Coronary artery (tissue), 2 donors: ENCODE results near the gene BICC1.
A peak's percentile ranks its signal among the peaks of the same experiment; 100 is the strongest.

Experiments
- DNase-seq: peaks from one replicate; pipeline ENCODE4 v3.0.0-alpha.2; 2017; ENCODE audit warnings: low spot score
- H3K27ac ChIP-seq, 2 donors: fragments of 200-600 bp; sonication (generic); one replicate each; pipeline ENCODE4 v1.5.1; 2016 to 2019
- H3K4me3 ChIP-seq: fragments of 200-600 bp; sonication (generic); 2 replicates; pipeline ENCODE4 v1.5.1; 2016; ENCODE audit warnings: mild to moderate bottlenecking, moderate library complexity
- CTCF ChIP-seq: fragments of 200-600 bp; sonication (generic); IDR thresholded peaks from one replicate; pipeline ENCODE4 v1.5.1; 2019; ENCODE audit warnings: antibody characterized with exemption

The BICC1 gene

GRCh38 chr10:58565271-58565670 is 52.6 kb downstream of the BICC1 start:
- Histone ChIP-seq H3K4me3 (no peak overlapping the region), H3K27ac (no peak overlapping the region)
- DNase-seq, result no peak
- no peak for TF ChIP-seq CTCF

GRCh38 chr10:58567652-58568051 is 55.0 kb downstream of the BICC1 start:
- H3K27ac ChIP-seq, result peak overlapping the region in 1 of 2 donors; percentile 63
- H3K4me3 ChIP-seq, result no peak overlapping the region
- no peak for TF ChIP-seq CTCF
- DNase-seq, result no peak

- DNase-seq, result no peak
Observed at GRCh38 chr10:58568428-58568935, 55.8 kb downstream of the BICC1 start.

GRCh38 chr10:58570307-58570723 is 57.6 kb downstream of the BICC1 start:
- H3K4me3 ChIP-seq, result no peak overlapping the region
- H3K27ac ChIP-seq, result peak overlapping the region in 1 of 2 donors; percentile 45
- no peak for TF ChIP-seq CTCF
- no peak for DNase-seq

More at GRCh38 chr10:58568428-58568935, 55.8 kb downstream of the BICC1 start:
- Histone ChIP-seq H3K4me3 (no peak overlapping the region), H3K27ac (peak overlapping the region in 1 of 2 donors; percentile 63)
- TF ChIP-seq CTCF, result no peak

- TF ChIP-seq CTCF, result no peak
- H3K4me3 ChIP-seq, result no peak overlapping the region
- no peak for DNase-seq
- peak overlapping the region in 1 of 2 donors; percentile 64 for H3K27ac ChIP-seq
Observed at GRCh38 chr10:58570979-58571378, 58.3 kb downstream of the BICC1 start.

GRCh38 chr10:58573144-58573543 is 60.5 kb downstream of the BICC1 start:
- H3K27ac ChIP-seq, result peak overlapping the region in 1 of 2 donors; percentile 1
- no peak overlapping the region for H3K4me3 ChIP-seq
- DNase-seq, result no peak
- TF ChIP-seq CTCF, result no peak

GRCh38 chr10:58574058-58574457 is 61.4 kb downstream of the BICC1 start:
- Histone ChIP-seq H3K4me3 (no peak overlapping the region), H3K27ac (peak overlapping the region in 1 of 2 donors; percentile 1)
- TF ChIP-seq CTCF, result no peak
- DNase-seq, result no peak
